Activated CD4-positive, alpha-beta T cell treated with anti-CD3 and anti-CD28 coated beads, Interleukin-2, amount 50 U/mL, for 16 hours (primary cell): ENCODE measurements around the gene TGOLN2.
"Not testable (repeated sequence)": the region's sequence is repeated elsewhere in the genome, so short reads cannot be mapped to it uniquely, and the experiment has no call there.

Experiments used
- DNase-seq: peaks from one replicate; pipeline ENCODE4 v3.0.0-alpha.2; 2020

TGOLN2 gene

GRCh38 chr2:85327822-85328617 is at the start of gene TGOLN2:
Gene TGOLN2 (minus strand): TSS chr2:85327989. CDS start chr2:85327962, 27 bp downstream.
- DNase-seq: peak; percentile 94

DNA sequence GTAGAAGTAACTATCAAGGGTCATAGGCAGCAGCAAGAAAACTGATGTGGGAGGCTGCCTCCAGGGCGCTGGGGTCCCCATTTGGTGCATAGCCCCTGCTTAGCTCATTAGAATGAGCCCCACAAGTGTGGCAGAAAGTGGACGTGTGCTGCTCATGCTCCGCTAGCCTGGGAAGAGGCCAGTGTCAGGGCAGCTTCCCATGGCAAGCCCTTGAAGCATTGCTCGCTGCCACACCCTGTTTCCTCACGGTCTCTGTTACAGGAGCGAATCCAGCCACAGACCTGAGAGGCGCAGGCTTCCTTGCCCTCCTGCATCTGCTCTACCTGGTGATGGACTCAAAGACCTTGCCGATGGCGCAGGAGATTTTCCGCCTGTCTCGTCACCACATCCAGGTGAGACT is 49.3 kb upstream of the TGOLN2 start:
- DNase-seq: no peak

DNA sequence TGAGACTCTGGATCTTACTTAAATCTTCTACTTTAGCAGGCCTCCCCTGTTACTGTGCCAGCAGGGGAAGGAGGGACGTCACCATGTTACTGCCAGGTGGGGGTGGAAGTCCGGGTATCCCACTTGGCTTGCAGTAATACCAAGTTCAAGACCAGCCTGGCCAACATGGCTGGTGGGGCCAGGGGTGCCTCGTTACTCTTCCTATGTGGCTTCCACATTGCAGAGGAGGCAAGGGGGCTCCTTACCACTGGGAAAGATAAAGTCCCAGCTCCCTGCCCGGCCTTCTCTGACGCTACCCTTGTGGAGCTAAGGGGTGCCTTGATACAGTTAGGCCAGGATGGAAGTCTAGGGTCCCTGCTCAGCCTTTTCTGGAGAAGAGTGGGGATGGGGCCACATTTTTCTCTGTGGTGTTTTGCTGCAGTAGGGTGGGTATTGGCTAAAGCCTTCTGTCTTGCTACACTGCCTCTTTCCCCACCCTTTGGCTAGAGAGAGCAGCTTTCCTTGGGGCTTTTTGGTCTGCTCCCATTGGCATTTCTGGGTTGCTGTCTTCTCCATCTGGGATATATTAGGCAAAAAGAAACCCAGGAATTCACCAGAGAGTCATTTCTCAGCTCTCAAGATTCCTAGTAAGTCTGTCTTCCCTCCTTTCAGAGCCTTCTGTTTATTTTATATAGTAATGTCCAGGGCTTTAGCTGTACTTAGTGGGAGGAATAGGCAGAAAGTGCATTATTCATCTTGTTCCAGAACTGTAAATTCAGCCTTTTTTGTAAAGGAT is 48.7 kb upstream of the TGOLN2 start:
- no peak for DNase-seq

GRCh38 chr2:85371045-85371444 is 43.3 kb upstream of the TGOLN2 start:
- DNase-seq: no peak

DNA sequence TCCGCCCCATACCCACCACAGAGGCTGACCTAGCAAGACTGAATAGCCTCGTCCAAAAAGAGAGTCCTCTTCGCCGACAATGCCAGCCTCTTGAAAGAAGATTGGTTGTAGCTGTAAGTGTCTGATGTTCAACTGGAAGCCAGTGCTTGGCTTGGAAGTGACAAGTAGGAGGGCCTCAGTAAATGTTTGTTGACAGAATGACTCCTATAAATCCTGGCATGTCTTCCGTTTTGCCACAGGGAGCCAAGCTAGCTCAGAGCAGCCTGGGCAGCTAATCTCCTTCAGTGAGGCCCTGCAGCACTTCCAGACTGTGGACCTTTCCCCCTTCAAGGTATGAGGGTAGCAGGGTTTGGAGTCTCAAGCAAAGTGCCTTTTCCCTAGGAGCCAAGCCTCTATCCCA is 41.7 kb upstream of the TGOLN2 start:
- DNase-seq: no peak

DNA sequence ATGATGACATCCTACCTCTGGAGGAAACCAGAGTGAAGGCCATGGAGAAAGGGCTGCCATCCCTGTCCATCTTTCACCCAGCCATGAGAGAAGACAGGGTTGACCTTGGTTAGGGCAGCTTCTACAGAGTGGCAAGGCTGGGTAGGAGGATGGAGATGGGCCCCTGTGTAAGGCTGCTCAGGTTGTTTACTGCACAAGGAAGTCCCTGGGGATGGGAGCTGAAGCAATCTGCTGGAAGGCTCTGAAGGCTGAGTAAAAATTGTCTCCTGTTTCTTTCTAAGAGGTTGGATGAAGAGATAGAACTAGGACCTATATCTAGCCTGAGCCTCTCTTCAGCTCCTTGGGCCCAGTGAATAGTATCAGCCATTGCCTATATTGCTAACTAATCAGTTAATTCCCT is 41.1 kb upstream of the TGOLN2 start:
- DNase-seq: no peak

DNA sequence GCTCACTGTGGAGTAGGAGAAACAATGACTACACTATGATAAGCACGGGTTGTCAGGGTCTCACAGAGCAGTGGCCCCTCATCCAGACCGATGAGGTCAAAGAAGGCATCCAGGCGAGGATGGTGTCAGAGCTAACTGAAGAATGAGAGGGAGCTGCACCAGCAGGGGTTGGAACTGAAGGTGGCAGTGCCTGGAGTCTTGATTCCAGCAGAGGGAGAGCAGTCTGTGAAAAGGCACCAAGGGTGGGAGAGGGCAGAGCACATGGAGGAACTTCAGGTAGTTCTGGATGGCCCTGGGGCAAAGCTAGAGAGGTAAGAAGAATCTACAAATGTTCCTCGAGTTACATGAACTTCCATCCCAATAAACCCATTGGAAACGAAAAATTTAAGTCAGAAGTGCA is 39.4 kb upstream of the TGOLN2 start:
- DNase-seq: no peak

DNA sequence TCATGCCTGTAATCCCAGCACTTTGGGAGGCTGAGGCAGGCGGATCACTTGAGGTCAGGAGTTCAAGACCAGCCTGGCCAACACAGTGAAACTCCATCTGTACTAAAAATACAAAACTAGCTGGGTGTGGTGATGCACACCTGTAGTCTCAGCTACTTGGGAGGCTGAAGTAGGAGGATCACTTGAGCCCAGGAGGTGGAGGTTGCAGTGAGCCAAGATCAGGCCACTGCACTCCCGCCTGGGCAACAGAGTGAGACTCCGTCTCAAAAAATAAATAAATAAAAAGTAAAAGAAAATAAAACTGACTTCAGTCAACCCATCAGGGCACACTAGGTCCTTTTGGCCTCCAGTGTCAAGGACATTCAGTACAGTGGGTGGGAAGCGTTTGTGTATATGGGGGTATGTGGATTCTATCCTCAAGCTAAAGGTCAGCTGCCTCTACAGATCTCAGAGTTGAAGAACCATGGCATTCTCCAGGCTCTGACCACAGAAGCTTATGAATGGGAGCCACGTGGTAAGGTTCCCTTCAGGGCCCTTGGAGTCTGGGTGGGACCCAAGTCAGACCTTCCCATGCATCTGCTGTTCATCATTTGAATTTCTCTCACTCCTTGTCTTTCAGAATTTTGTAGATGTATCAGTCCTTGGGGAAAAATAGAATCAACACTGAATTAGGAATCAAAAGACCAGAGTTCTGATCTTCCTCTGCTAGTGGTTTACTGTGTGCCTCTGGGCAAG is 35.0 kb upstream of the TGOLN2 start:
- DNase-seq: not testable (repeated sequence)

- no peak for DNase-seq
Measured at GRCh38 chr2:85357736-85358135, 29.9 kb upstream of the TGOLN2 start.

GRCh38 chr2:85356186-85356585 is 28.4 kb upstream of the TGOLN2 start:
- no peak for DNase-seq

DNA sequence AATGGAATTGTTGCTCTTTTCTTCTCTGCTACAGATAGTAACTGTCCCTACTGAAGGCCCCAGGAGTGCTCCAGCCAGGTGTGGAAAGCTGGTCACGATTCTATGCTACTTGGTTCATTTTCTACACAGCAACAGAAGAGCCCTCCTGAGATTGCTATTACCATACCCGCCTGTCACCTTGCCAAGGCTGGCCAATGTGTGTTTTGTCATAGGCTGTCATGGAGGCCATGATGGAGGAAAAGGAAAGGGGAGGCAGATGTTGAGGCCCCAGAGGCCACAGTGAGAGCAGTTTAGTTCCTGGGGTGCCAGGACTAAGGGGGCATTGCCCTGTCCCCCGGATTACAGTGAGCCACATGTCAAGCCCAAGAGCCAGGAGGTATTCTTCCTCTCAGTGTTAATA is 27.7 kb upstream of the TGOLN2 start:
- no peak for DNase-seq

- no peak for DNase-seq
Measured at GRCh38 chr2:85355073-85355410, 27.3 kb upstream of the TGOLN2 start.

DNA sequence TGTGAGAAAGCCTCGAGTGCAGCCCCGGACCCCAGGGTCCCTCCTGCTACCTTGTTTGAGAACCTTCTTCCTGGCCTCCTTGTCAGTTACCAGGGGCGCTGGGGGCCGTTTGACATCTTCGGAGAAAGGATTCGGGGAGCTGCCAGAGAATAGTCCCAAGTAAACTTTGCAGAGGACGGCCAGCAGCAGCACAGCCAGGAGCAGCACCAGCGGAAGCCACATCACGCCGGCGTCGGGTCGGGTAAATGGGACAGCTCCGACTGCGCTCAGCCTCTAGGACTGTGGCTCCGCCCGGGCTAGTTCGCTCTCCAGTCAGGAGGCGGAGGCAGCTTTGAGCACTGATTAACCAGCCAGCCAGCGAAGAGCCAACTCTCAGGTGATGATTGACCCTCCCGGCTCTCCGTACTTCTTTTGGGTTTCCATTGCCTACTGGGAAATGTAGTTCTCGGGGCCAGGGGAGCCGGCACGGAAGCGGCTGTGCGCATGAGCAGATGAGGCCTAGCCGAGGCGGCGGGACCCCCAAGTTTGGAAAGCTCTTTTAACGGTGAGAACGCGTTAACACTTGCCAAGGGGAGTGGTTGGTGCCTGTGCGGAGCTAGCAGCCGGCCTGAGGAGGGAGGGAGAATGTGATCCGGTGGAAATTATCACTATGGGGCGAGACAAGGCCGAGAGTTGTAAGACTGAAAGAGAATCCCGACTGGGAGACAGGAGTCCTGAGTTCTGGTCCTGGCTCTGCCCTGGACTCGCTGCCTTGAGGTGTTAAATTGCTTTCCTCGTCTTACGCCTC is 26.7 kb upstream of the TGOLN2 start, which contains the start of the genes ELMOD3 and RETSAT:
TSS of gene ELMOD3 (plus strand) at position 484 of the 787 bp plus-strand sequence. CDS start 2,430 bp downstream, outside the sequence.
TSS of gene RETSAT (minus strand) at position 243 of the 787 bp plus-strand sequence. CDS start at position 222, 21 bp downstream.
- peak; percentile 99 for DNase-seq

DNA sequence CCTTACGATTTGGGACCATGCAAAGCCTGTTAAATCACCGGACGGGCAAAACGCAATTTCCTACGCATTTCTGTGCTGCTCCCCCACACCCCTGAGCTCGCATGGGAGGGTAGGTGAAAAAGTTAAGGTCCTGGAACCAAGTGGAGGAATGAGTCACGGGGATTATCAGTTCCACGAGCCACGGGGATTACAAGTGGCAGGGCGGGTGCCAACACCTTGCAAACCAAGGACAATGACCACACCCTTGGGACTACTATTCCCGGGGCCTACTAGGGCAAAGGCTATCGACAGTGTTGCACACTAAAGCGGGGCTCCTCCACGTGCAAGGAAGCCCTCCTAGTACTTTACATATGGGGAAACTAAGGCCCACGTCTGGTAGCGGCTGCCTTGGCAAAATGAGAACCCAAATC is 26.1 kb upstream of the TGOLN2 start:
- DNase-seq: peak; percentile 13

- no peak for DNase-seq
Measured at GRCh38 chr2:85347599-85347998, 19.8 kb upstream of the TGOLN2 start.

- DNase-seq: no peak
Measured at GRCh38 chr2:85344356-85344954, 16.7 kb upstream of the TGOLN2 start.

DNA sequence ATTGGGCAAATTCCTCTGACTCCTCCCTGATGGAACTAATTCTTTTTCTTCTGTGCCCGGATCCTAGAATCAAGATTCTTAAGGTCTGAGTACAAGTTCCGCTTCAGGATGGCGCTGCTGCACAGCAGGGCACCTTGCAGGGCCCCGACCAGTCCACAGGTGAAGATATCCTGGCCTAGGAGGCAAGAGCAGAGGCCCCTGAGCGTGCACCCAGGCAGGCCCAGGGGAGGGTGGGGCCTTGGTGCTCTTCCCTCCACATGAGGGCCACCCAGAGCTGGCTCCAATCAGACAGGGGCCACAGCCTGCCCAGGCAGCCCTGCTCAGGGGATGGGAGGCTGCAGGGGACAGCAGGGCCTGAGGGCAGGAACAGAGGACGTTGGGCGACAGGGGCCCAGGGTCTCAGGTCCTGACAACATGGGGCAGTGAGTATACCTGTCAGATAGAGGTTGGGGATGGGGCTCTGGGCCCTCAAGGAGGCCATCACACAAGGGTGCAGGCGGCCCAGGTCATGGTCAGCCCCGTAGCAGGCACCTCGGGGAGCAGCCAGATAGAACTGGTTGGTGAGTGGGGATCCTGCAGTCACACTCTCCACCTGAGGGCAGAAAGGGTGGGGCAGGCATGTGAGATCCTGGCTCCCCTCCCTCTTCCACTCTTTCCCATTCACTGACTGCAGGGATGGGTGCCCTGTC is 15.6 kb upstream of the TGOLN2 start:
- DNase-seq: not testable (repeated sequence)

GRCh38 chr2:85342156-85342555 is 14.4 kb upstream of the TGOLN2 start:
- no peak for DNase-seq

DNA sequence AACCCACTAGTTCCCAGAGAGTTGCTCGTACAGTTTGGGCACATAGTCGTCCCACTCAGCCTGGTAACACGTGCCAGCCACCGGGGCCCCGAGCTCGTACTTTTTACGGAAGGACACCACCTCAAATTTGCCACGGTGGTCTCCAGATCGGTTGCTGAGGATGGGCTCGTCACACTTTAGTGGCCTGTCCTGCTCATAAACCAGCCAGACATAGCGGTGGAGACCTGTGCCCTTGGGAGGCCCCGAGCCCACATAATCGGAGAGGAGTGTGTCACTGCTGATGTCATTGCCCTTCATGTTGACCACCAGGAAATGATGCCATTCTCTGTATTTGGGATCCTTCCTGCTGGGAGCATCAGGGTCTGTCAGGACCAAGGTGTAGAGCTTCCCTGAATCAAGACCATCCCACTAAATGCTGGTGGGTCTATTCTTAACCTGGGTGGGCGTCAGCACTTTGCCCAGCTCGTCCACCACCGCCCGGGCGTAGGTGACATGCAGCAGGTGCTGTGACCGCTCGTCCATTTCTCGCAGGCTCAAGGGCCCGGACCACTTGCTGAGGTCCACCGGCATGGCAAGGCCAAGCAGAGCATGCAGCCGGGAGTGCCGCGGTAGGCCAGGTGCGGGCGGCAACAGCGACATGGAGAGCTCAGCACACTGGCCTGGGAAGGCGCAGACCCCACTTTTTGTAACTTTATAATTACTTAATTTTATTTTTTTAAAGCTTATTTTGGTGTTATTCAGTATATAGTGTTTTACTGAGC is 13.7 kb upstream of the TGOLN2 start:
- no peak for DNase-seq

DNA sequence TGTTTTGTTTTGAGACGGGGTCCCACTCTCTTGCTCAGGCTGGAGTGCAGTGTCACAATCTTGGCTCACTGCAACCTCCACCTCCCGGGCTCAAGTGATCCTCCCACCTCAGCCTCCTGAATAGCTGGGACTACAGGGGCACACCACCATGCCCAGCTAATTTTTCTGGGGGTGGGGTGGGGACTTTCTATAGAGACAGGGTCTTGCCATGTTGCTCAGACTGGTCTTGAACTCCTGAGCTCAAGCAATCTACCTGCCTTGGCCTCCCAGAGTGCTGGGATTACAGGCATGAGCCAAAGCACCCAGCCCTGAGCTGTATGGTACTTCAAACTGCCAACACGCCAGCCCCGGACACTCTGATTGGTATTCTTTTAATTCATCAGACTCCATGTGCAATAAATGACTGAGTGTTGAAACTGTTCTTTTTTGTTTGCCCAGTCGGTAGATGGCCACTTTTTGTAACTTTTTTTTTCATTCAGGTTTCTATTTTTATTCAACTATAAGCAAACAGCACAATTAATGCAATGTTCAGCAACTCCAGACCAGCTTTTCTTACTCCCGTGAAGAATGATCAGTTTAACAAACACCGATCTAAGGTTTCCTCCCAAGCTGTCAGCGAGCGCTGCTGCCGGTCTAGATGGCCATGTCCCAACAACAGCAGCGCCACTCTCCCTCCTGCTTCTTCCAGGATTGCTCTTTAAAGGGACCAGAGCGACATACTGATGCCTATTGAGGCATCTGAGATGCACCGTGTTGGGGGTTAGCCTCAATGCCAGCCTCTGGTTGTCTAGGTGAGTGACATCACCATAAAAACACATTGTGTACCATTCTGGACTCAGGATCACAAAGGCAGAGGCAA is 12.5 kb upstream of the TGOLN2 start:
- DNase-seq: no peak
